NCI-H2107 (cell line): ENCODE results near the gene TLR7.

Source experiments
- DNase-seq: peaks from one replicate; lab custom pipeline; 2025; lab: John Stamatoyannopoulos, UW

TLR7 gene

GRCh38 chrX:12891171-12891570 is 24.3 kb downstream of the TLR7 start:
- DNase-seq: no peak

DNA sequence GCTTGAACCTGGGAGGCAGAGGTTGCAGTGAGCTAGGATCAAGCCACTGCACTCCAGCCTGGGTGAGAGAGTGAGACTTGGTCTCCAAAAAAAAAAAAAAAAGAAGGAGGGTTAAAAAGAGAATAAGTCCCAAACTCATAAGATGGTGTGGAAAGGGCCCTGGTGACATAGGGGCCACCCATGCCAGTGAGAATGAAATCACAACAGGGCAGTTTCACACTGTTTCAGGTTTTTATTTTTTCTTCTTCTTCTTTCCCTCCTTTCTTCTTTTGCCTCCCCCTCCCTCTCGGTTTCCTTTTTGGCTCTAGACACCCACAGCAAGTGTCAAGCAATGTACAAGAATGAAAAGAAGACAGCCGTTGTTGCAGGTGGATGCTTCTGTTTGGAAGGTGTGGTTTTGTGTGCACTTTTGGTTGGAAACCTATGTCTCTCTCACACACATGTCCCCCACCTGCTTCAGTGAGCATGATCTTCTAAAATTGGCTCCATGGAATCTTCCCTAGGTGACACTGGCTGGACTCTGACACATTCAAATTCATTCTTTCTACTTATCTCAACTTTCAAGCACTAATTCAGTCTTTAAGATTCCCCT is 25.1 kb downstream of the TLR7 start:
- DNase-seq: no peak

DNA sequence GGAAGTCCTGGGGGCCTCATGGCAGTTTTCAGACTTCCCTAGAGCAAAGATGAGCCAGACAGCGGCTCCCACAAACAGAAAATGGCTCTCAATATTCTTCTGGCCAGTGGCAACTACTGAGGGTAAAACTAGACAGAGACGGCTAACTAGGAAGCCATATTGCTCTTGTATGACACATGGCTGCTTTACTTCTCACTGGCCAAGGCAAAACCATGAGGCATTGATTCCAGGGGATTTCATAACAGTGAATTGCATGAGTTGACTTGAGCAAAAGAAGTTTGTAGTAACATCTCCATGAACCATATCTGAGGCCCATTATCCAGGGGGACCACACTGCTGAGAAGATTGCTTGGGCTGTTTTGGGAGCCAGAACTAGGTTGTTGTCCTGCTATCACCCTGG is 25.8 kb downstream of the TLR7 start:
- DNase-seq: no peak

GRCh38 chrX:12894074-12895030 is 27.5 kb downstream of the TLR7 start:
- DNase-seq: no peak

DNA sequence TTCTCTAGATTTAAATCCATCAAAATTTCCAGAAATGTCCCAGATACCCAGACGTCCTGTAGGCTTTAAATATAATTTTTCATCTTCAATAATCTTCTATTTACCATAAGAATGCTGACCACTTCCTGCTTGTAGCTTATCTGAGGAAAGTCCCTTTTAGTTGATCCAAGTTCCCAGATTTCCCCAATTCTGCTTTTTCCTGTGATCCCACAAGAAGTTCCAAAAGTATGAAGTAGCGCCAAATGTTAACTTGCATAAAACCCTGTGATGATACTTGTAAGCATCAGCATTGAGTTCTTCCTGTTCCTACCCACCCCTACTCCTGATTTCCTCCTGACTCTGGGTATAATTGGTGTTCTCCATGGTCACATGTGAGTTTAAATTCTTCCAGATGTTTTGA is 29.0 kb downstream of the TLR7 start:
- no peak for DNase-seq

GRCh38 chrX:12896935-12897334 is 30.1 kb downstream of the TLR7 start:
- no peak for DNase-seq

DNA sequence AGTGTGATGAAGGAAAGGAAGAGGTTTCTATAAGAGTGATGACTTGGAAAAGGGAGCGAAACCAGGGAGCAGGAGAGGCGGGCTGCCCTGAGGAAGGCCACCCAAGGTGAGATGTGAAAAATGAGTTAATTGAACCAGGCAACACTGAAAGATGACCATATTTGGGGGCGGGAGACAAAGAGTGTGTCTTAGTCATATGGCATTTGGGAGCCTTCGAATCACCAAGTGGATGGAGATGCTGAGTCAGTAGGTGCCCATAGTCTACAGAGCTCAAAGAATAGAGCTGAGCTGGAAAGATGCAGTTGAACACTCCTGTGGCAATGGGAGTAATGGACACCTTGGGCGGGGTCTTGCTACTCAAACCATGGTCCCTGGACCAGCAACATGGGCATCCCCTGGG is 31.2 kb downstream of the TLR7 start:
- no peak for DNase-seq

GRCh38 chrX:12899506-12899905 is 32.6 kb downstream of the TLR7 start:
- no peak for DNase-seq

DNA sequence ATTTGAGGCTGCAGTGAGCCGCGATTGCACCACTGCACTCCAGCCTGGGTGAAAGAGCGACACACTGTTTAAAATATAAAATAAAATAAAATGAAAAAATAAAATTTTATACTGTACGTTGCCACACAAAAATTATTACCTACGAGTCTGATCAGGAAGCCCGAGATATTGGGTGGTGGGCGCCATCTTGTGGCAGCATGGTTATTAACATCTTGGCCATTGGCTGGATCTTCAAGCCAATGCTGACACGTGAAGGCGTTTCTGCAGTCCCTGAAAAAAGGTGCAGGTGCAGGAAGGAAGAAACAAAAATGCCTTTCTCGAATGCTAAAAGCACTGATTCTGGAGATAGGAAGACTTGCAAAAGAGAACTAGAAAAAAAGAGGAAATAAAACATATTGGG is 34.6 kb downstream of the TLR7 start:
- peak; percentile 5 for DNase-seq

- no peak for DNase-seq
Observed at GRCh38 chrX:12903646-12904045, 36.8 kb downstream of the TLR7 start.

DNA sequence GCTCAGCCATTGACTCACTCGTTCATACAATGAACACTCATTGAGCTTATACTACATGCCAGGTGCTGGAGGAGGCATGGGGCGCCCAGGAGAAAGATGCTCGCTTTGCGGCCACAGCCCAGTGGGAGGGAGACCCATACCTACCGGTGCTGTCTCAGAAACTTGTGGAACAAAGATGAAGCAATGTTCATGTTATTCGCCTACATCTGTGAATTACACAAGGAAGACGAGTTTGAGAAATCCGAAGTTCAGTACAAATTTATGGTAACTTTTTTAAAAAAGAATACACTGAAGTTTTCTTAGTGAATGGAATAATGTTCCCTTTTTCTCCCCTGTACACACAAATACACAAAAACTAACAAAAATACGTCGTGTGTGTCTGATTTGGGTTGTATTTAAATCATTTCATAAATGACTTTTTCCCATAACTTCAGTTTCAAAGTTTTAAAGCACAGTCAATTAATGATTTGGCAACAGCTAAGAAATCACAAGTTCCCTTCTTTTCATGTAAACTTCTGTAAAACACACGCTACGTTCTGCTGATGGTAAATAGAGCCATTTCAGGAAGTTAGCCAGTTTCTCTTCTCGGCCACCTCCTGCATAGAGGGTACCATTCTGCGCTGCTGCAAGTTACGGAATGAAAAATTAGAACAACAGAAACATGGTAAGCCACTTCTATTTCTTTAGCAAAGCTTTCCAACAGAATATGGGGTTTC is 39.3 kb downstream of the TLR7 start, which contains the start of gene TLR8:
Gene TLR8, plus strand, starts transcription at position 575 of the 716 bp plus-strand sequence. Its CDS starts 87 bp downstream, at position 662.
- no peak for DNase-seq

DNA sequence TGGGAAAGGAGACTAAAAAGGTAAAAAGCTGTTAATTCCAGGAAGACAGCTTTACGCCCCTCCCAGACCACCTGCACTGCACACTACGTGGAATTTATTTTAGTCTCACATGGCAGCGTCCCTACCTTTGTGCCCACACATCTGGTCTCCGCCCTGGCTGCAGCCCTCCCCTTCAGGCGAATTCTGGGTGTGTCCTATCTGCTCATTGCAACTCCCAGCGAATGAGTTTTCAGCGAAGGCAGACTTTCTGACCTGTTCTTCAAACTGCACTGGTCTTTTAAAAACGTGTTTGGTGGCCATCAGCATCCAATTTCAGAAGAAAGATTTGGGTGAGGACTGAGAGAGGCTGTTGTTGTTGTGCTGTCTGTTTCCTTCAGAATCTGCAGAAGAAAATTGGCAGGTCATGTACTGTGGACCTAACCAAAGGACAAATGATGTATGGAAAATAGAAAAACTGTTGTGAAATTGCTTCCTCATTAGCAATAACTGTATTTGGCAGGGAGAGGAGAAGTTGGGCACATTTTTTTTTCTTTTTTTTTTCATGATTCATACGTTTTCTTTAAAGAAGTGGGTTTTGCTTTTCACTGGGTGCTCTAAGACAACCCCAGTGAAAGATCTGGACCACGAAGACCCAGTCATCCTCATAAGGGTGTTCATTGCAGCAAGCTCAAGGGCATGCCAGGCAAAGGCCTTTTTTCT is 43.7 kb downstream of the TLR7 start:
- DNase-seq: no peak

DNA sequence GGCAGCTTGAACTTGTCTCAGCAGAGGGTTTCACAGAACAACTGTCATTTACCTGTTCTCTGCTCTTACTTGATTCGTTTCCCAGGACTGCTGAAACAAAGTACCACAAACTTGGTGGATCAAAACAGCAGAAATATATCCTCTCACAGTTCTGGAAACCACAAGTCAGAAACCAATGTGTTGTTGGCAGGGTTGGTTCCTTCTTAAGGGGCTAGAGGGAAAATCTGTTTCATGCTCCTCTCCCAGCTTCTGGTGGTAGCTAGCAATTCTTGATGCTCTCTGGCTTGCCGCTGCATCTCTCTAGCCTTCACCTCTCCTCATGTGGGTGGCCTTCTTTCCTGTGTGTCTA is 44.2 kb downstream of the TLR7 start:
- no peak for DNase-seq

DNA sequence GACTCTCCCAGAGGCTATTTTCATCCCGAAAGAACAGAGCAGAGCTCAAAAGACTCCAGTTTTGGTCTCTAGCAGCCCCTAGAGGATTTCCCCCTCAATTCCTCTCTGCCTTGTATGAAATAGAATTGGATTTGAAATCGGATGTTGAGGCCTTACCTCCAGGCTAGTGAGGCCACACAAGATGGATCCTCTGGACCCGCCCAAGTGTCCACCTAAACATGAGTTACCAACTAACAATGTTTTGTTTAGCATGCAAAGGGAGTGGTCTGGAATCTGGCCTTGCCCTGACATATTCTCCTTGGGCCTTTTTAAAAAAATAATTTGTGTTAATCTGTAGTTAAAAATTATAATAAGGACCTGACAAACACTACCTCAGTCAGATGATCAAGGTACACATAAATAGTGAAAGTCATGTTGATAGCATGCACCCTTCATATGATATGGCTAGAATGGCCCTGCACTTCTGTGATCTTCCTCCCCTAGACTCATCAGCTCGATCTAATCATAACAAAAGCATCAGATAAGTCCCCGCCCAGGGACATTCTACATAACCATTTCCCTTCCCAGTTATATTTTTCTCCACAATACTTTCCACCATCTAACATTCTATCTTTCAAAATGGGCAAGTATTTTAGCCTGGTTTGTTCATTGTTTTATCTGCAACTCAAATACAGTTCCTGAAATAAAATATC is 46.1 kb downstream of the TLR7 start:
- no peak for DNase-seq

DNA sequence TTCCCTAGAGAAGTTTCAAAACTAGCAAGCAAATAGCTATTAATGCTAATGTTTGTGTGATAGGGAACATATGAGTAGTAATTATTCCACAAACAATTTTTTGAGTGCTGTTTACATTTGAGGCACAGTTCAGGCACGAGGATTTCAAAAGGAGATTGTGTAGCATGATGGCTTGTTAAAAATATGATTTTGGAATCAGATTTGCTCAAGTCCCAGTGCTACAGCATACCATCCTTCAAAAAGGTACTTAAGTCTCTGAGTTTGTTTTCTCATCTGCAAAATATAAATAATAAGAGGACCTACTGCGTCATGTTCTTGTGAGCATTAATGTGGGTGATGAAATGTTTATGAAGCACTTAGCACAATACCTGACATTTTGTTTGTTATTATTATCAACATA is 50.9 kb downstream of the TLR7 start:
- no peak for DNase-seq

GRCh38 chrX:12919051-12919450 is 52.2 kb downstream of the TLR7 start:
- DNase-seq: no peak

GRCh38 chrX:12919620-12920019 is 52.7 kb downstream of the TLR7 start:
- no peak for DNase-seq

DNA sequence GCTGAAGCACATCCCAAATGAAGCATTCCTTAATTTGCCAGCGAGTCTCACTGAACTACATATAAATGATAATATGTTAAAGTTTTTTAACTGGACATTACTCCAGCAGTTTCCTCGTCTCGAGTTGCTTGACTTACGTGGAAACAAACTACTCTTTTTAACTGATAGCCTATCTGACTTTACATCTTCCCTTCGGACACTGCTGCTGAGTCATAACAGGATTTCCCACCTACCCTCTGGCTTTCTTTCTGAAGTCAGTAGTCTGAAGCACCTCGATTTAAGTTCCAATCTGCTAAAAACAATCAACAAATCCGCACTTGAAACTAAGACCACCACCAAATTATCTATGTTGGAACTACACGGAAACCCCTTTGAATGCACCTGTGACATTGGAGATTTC is 54.1 kb downstream of the TLR7 start:
- no peak for DNase-seq

DNA sequence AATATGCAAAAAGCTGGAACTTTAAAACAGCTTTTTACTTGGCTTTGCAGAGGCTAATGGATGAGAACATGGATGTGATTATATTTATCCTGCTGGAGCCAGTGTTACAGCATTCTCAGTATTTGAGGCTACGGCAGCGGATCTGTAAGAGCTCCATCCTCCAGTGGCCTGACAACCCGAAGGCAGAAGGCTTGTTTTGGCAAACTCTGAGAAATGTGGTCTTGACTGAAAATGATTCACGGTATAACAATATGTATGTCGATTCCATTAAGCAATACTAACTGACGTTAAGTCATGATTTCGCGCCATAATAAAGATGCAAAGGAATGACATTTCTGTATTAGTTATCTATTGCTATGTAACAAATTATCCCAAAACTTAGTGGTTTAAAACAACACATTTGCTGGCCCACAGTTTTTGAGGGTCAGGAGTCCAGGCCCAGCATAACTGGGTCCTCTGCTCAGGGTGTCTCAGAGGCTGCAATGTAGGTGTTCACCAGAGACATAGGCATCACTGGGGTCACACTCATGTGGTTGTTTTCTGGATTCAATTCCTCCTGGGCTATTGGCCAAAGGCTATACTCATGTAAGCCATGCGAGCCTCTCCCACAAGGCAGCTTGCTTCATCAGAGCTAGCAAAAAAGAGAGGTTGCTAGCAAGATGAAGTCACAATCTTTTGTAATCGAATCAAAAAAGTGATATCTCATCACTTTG is 55.2 kb downstream of the TLR7 start:
- no peak for DNase-seq

DNA sequence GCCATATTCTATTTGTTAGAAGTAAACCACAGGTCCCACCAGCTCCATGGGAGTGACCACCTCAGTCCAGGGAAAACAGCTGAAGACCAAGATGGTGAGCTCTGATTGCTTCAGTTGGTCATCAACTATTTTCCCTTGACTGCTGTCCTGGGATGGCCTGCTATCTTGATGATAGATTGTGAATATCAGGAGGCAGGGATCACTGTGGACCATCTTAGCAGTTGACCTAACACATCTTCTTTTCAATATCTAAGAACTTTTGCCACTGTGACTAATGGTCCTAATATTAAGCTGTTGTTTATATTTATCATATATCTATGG is 55.7 kb downstream of the TLR7 start:
- no peak for DNase-seq

- DNase-seq: no peak
Observed at GRCh38 chrX:12929701-12930100, 62.8 kb downstream of the TLR7 start.
